Activated T-cell treated with anti-CD3 and anti-CD28 coated beads for 48 hours (primary cell): ENCODE measurements around the gene CALM1.

ENCODE experiments used
- DNase-seq: peaks from one replicate; pipeline ENCODE4 v3.0.0-alpha.2; 2020; ENCODE audit warnings: low read depth

Gene CALM1

GRCh38 chr14:90396341-90397339 lies at the start of gene CALM1:
TSS of gene CALM1 (plus strand) at chr14:90397029. CDS start at chr14:90397231, 202 bp downstream.
- DNase-seq = peak; percentile 98

GRCh38 chr14:90348270-90348669 lies 48.6 kb upstream of the CALM1 start:
- no peak for DNase-seq

GRCh38 chr14:90349739-90350138 lies 47.1 kb upstream of the CALM1 start:
- DNase-seq = no peak

DNA sequence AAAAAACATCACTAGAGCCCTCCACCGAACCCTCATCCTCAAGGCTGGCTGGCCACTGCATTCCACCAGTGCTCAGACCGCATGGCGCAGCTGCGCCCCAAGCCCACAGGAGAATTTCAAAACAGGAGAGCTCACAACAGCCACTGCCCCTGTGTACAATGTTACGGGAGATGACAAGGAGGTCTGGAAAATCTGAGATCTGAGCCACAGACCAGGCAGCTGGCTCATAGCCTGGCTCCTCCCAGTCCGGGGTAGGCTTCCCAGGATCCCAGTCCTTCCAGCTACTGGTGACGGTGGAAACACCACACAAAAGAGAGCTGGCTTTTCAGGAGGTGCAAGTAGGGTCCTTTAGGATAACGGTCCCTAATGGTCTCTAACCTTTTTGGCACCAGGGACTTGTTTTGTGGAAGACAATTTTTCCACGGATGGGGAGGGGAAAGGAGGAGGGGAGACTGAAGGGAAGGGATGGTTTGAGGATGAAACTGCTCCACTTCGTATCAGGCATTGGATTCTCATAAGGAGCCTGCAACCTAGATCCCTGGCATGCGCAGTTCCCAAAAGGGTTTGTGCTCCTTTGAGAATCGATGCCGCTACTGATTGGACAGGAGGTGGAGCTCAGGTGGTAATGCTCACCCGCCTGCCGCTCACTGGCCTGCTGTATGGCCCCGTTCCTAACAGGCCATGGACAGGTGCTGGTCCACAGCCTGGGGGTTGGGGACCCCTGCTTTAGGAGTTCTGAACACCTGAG lies 42.1 kb upstream of the CALM1 start:
- DNase-seq = no peak

GRCh38 chr14:90355540-90356518 lies 41.0 kb upstream of the CALM1 start:
- no peak for DNase-seq

- DNase-seq = no peak
Observed at GRCh38 chr14:90356925-90357324, 39.9 kb upstream of the CALM1 start.

- no peak for DNase-seq
Observed at GRCh38 chr14:90358359-90358758, 38.5 kb upstream of the CALM1 start.

GRCh38 chr14:90361865-90362557 lies 34.8 kb upstream of the CALM1 start:
- DNase-seq = no peak

DNA sequence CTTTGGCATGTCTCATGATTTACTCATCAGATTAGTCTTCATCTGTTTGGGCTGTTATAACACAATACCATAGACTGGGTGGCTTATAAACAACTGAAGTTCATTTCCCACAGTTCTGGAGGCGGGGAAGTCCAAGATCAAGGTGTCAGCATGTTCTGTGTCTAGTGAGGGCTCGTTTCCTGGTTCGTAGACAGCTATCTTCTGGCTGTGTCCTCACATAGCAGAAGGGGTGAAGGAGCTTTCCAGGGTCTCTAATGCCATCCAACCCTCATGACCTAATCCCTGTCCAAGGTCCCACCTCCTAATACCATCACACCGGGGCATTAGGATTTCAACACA lies 34.3 kb upstream of the CALM1 start:
- no peak for DNase-seq

GRCh38 chr14:90368946-90369721 lies 27.7 kb upstream of the CALM1 start:
- DNase-seq = no peak

DNA sequence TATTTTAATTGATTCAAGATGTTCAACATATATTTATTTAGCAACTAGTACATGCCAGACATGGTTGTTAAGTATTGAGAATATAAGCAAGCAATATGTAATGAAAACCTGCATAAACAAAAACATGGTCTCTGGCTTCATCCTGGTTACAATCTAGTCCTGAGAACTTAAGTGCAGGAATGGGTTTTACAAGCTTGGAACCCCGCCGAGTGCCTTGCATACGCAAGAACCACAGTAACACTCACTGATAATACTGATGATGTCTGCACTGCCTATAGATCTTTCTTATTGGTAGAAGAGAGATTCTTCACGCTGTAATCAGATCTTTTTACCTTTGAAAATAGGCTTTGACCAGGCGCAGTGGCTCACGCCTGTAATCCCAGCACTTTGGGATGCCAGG lies 22.9 kb upstream of the CALM1 start:
- DNase-seq = no peak

DNA sequence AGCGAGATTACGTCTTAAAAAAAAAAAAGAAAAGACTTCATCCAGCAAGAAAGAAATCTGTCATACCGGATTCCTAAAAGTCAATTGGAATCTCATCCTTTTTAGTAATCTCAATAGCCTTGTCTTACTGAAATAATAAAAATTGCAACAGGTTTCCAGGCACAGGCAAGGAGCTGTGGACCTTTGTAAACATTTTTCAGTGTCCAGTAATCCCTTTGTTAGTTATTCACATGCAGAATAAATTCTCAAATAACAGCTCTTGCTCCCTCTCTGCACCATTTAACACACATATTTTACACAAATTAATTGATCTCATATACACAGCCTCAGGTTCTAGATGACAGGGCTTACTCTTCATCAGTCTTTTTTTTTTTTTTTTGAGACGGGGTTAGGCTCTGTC lies 22.0 kb upstream of the CALM1 start:
- no peak for DNase-seq

GRCh38 chr14:90375934-90376333 lies 20.9 kb upstream of the CALM1 start:
- DNase-seq = no peak

- DNase-seq = no peak
Observed at GRCh38 chr14:90378249-90378648, 18.6 kb upstream of the CALM1 start.

- no peak for DNase-seq
Observed at GRCh38 chr14:90379106-90379505, 17.7 kb upstream of the CALM1 start.

GRCh38 chr14:90381011-90381786 lies 15.6 kb upstream of the CALM1 start:
- DNase-seq = no peak

DNA sequence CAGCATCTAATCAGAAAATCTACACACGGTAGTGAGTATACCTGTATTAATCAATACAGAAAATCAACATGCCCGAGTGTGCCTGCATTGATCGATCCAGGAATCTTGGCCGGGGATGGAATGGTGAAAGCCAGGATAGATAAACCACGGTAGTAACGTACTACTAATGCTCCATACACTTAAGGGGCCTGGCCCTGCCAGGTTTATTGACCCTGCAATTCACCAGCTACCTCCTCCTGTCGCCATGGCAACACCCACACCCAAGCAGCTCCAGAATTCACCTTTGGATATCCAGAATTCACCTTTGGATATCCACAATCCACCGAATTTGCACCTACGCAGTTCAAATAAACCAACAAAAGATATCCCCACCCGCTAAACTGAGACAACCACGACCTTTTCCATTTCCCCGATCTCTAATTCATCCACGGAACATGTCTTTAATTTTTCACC lies 14.8 kb upstream of the CALM1 start:
- DNase-seq = no peak

DNA sequence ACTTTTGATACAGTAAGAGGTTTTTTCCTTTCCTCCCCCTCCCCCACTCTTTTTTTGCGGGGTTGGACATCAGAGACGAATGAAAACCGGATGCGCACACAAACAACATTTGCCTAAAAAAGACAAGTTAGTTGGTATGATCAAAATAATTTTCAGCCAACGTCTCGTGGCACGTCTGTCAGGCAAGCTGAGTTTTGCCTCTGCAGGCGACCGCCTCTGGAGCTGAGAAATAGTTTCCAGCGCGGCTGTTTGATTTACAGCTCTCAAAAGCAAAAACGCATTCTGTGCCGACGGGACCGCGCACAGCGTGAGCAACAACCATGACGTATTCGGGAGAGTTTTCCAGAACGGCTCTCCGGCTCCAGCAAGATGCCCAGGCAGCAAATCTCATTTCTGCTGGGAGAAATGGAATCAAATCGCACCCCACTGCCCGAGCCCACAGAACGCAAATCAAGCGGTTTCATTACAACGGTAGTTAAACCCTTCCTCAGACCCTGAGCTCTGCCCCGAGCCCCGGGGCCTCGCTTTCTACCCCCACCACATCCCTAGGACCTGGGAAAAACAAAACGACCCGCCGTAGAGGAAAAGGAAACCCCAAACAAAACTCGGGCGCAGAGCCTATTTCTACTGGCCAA lies 14.2 kb upstream of the CALM1 start:
- DNase-seq = peak; percentile 58

DNA sequence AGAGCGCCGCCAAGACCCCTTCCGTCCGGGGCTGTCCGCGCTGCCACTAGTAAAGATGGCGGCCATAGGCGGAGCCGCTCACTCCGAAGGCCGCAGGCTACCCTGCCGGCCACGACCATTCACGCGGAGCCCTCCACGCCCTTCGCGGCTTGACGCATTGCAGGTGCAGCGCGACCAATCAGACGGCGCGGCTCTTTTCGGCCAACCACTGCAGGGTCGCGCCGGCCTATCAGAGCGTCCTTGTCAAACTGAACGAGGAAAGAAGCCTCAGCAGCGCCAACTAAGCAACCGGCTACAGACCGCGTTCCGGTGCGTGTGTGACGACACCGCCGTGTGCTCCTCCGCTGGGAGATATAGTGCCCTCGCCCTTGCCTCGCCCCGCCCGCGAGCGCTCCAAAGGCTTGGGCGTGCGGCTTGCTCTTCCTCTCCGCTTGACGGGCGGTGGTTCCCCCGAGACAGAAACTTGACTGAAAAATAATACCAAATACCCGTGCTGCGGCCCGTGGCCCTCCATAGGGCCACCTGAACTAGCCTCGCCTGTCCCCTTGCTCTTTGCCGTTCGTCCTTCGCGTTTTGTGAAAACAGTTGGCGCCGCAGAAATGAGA lies 13.6 kb upstream of the CALM1 start:
- DNase-seq = peak; percentile 97
